Kidney epithelial cell (primary cell): ENCODE data around the gene PIH1D2. TPM values are rescaled to one million over a fixed set of nuclear protein-coding genes. Genes with fewer than 3 reads are reported as not detected.
"Not testable (repeated sequence)": the region's sequence is repeated elsewhere in the genome, so short reads cannot be mapped to it uniquely, and the experiment has no call there.

ENCODE experiments used
- DNase-seq: peaks from one replicate; pipeline ENCODE4 v3.0.0-alpha.2; 2010; ENCODE audit warnings: low read depth
- H3K27me3 ChIP-seq: 2 replicates; pipeline ENCODE4 v1.6.0; 2011; ENCODE audit warnings: low read length; ENCODE audit not compliant: control insufficient read depth, insufficient read depth
- H3K36me3 ChIP-seq: 2 replicates; pipeline ENCODE4 v1.5.1; 2011; ENCODE audit warnings: low read length; ENCODE audit not compliant: control insufficient read depth, insufficient read depth
- H3K4me3 ChIP-seq: 2 replicates; pipeline ENCODE4 v1.5.1; 2011; ENCODE audit warnings: low read depth, mild to moderate bottlenecking, control low read depth, low read length
- CTCF ChIP-seq: IDR thresholded peaks from 2 replicates; pipeline ENCODE4 v1.5.1; 2011; ENCODE audit warnings: mild to moderate bottlenecking, moderate library complexity, low read length, control low read depth, inconsistent platforms; ENCODE audit not compliant: insufficient read depth, poor library complexity, severe bottlenecking
- total RNA-seq: library from RNA; depleted of rRNA; stranded (reverse); fragments of >200 nt; gene quantifications from 2 replicates; pipeline ENCODE4 v1.2.3, GENCODE V29; 2015

The PIH1D2 gene
- total RNA-seq, 1 donor from 2014 or later, result 0.92 TPM

GRCh38 chr11:112062923-112063322, 10.9 kb downstream of the PIH1D2 start:
- Histone ChIP-seq H3K36me3 (no peaks in the 10 kb centered on the region), H3K27me3 (no peaks in the 10 kb centered on the region), H3K4me3 (no peak overlapping the region)
- no peak for DNase-seq
- no peak for TF ChIP-seq CTCF

GRCh38 chr11:112058103-112058502, 15.7 kb downstream of the PIH1D2 start:
- no peak for DNase-seq
- Histone ChIP-seq H3K27me3 (no peaks in the 10 kb centered on the region), H3K36me3 (no peaks in the 10 kb centered on the region), H3K4me3 (no peak overlapping the region)
- no peak for TF ChIP-seq CTCF

GRCh38 chr11:112057170-112057569, 16.6 kb downstream of the PIH1D2 start:
- Histone ChIP-seq H3K27me3 (no peaks in the 10 kb centered on the region), H3K36me3 (no peaks in the 10 kb centered on the region), H3K4me3 (no peak overlapping the region)
- TF ChIP-seq CTCF, result no peak
- no peak for DNase-seq

GRCh38 chr11:112051768-112052167, 22.0 kb downstream of the PIH1D2 start:
- no peak for TF ChIP-seq CTCF
- Histone ChIP-seq H3K27me3 (no peaks in the 10 kb centered on the region), H3K4me3 (no peak overlapping the region), H3K36me3 (no peaks in the 10 kb centered on the region)
- DNase-seq, result no peak

GRCh38 chr11:112050721-112051120, 23.1 kb downstream of the PIH1D2 start:
- TF ChIP-seq CTCF, result no peak
- Histone ChIP-seq H3K36me3 (no peaks in the 10 kb centered on the region), H3K4me3 (no peak overlapping the region), H3K27me3 (no peaks in the 10 kb centered on the region)
- DNase-seq, result no peak

- no peaks in the 10 kb centered on the region for H3K36me3 ChIP-seq
- no peak for DNase-seq
- no peaks in the 10 kb centered on the region for H3K27me3 ChIP-seq
- H3K4me3 ChIP-seq, result no peak overlapping the region
- no peak for TF ChIP-seq CTCF
These were observed 24.0 kb downstream of the PIH1D2 start for GRCh38 chr11:112049777-112050176.

GRCh38 chr11:112048256-112048655, 25.6 kb downstream of the PIH1D2 start:
- not testable (repeated sequence) for H3K36me3 ChIP-seq, H3K4me3 ChIP-seq, H3K27me3 ChIP-seq, DNase-seq

GRCh38 chr11:112046647-112047046, 27.2 kb downstream of the PIH1D2 start:
- DNase-seq, H3K4me3 ChIP-seq, H3K27me3 ChIP-seq, H3K36me3 ChIP-seq: not testable (repeated sequence)
